HCT116 (cell line): ENCODE measurements around the gene ACOXL. TPM values are rescaled to one million over a fixed set of nuclear protein-coding genes. Genes with fewer than 3 reads are reported as not detected.

ENCODE experiments used
- ATAC-seq: fragments of 200-7000 bp; cut with Tn5 transposase; 2 replicates; pipeline ENCODE4 v1.9.1; 2020; ENCODE audit warnings: mild to moderate bottlenecking, moderate library complexity
- BruUV-seq: library from RNA; stranded (reverse); fragments of 400-500 nt; replicated peaks from 2 replicates; lab custom pipeline; 2021; lab: Mats Ljungman, UMichigan
- CTCF ChIA-PET: fragments of 300-600 bp; sonication (Branson Sonifier 250); formaldehyde crosslinking; loops from one replicate; lab custom pipeline; 2021; ENCODE audit warnings: antibody characterized with exemption; lab: Charles Lee
- POLR2A ChIA-PET: fragments of 300-600, 350-600 bp; sonication (Branson Sonifier 250); formaldehyde crosslinking; loops from one replicate; lab custom pipeline; 2021; ENCODE audit warnings: antibody characterized with exemption; lab: Charles Lee
- RAD21 ChIA-PET, 2 experiments: fragments of 300-600 bp; sonication (Branson Sonifier 250); formaldehyde crosslinking; loops; one replicate each; lab custom pipeline; 2023; ENCODE audit warnings: low total read pairs in 2 of 2; ENCODE audit not compliant: uncharacterized antibody in 2 of 2, unreplicated experiment in 2 of 2, low non-redundant PET in 1 of 2; lab: Charles Lee
- DNase-seq: peaks from one replicate; pipeline ENCODE4 v3.0.0-alpha.2; 2010; ENCODE audit warnings: low read depth, low spot score
- H2AFZ ChIP-seq: fragments of 200-600 bp; shearing (Covaris generic), sonication (generic); 2 replicates; pipeline ENCODE4 v1.6.1; 2017; ENCODE audit warnings: low read depth, mixed run types, mixed read lengths, antibody characterized with exemption, low read length; ENCODE audit not compliant: poor library complexity, severe bottlenecking
- H3K27ac ChIP-seq: 2 replicates; pipeline ENCODE4 v1.5.1; 2012; ENCODE audit warnings: low read depth, low read length
- H3K27me3 ChIP-seq: fragments of 200-600 bp; sonication (generic); 2 replicates; pipeline ENCODE4 v1.6.1; 2016; ENCODE audit warnings: mixed run types, low read length, mixed read lengths; ENCODE audit not compliant: insufficient read depth
- H3K36me3 ChIP-seq, 2 experiments: fragments of 200-500 bp in 1 of 2; fragments of 200-600 bp in 1 of 2; sonication (Bioruptor generic) in 1 of 2; sonication (generic) in 1 of 2; 2 replicates each; pipeline versions ENCODE4 v1.5.1 to v1.6.1; 2014 to 2016; ENCODE audit warnings: low read length in 2 of 2, inconsistent platforms in 1 of 2, mixed read lengths in 1 of 2, mixed run types in 1 of 2; ENCODE audit not compliant: insufficient read depth in 2 of 2, control insufficient read depth in 1 of 2
- H3K4me1 ChIP-seq, 2 experiments: fragments of 200-600 bp in 1 of 2; sonication (generic) in 1 of 2; 2 replicates each; pipeline versions ENCODE4 v1.5.1 to v1.6.1; 2012 to 2017; ENCODE audit warnings: low read length in 2 of 2, inconsistent platforms in 1 of 2, mild to moderate bottlenecking in 1 of 2, mixed read lengths in 1 of 2, mixed run types in 1 of 2, moderate library complexity in 1 of 2; ENCODE audit not compliant: insufficient read depth in 2 of 2, control insufficient read depth in 1 of 2
- H3K4me2 ChIP-seq: fragments of 200-600 bp; sonication (generic); 2 replicates; pipeline ENCODE4 v1.6.1; 2017; ENCODE audit warnings: mixed run types, low read length, mixed read lengths
- H3K4me3 ChIP-seq, 2 experiments: fragments of 200-600 bp in 1 of 2; sonication (generic) in 1 of 2; replicated peaks in 1 of 2; 2 replicates each; pipeline ENCODE4 v1.5.1; 2011 to 2016; ENCODE audit warnings: low read length in 2 of 2, control low read depth in 1 of 2, low read depth in 1 of 2, mild to moderate bottlenecking in 1 of 2, mixed read lengths in 1 of 2, mixed run types in 1 of 2
- H3K79me2 ChIP-seq: fragments of 200-600 bp; sonication (generic); 2 replicates; pipeline ENCODE4 v1.6.1; 2017; ENCODE audit warnings: mild to moderate bottlenecking, mixed run types, low read length, moderate library complexity, mixed read lengths; ENCODE audit not compliant: insufficient read depth
- H3K9ac ChIP-seq: fragments of 200-600 bp; sonication (generic); 2 replicates; pipeline ENCODE4 v1.6.1; 2016; ENCODE audit warnings: low read length, mixed read lengths
- H3K9me2 ChIP-seq: fragments of 200-600 bp; sonication (generic), shearing (Covaris generic); 2 replicates; pipeline ENCODE4 v1.6.1; 2017; ENCODE audit warnings: mixed run types, mild to moderate bottlenecking, moderate library complexity; ENCODE audit not compliant: insufficient read depth
- H3K9me3 ChIP-seq, 2 experiments: fragments of 200-500 bp in 1 of 2; fragments of 200-600 bp in 1 of 2; sonication (Bioruptor generic) in 1 of 2; sonication (generic) in 1 of 2; 2 replicates each; pipeline ENCODE4 v1.6.1; 2014 to 2017; ENCODE audit warnings: low read length in 2 of 2, mixed read lengths in 2 of 2, inconsistent platforms in 1 of 2, low read depth in 1 of 2, mild to moderate bottlenecking in 1 of 2, mixed run types in 1 of 2, moderate library complexity in 1 of 2; ENCODE audit not compliant: control insufficient read depth in 1 of 2, insufficient read depth in 1 of 2
- H4K20me1 ChIP-seq: fragments of 200-600 bp; sonication (generic), shearing (Covaris generic); 2 replicates; pipeline ENCODE4 v1.6.1; 2017; ENCODE audit warnings: mixed run types, mild to moderate bottlenecking, moderate library complexity; ENCODE audit not compliant: insufficient read depth
- CEBPB ChIP-seq: IDR thresholded peaks from 2 replicates; pipeline ENCODE4 v1.6.1; 2012; ENCODE audit warnings: low read depth
- EGR1 ChIP-seq: IDR thresholded peaks from 2 replicates; pipeline ENCODE4 v1.6.1; 2012; ENCODE audit warnings: low read depth
- JUND ChIP-seq: IDR thresholded peaks from 2 replicates; pipeline ENCODE4 v1.6.1; 2012
- POLR2A ChIP-seq: IDR thresholded peaks from 2 replicates; pipeline ENCODE4 v1.7.0; 2011; ENCODE audit warnings: borderline replicate concordance; ENCODE audit not compliant: insufficient read depth, insufficient read length; ENCODE audit errors: extremely low read depth
- POLR2AphosphoS5 ChIP-seq: IDR thresholded peaks from 2 replicates; pipeline ENCODE4 v1.6.1; 2011; ENCODE audit warnings: mild to moderate bottlenecking, low read depth, low read length, moderate library complexity
- SIN3A ChIP-seq: IDR thresholded peaks from 2 replicates; pipeline ENCODE4 v1.6.1; 2012; ENCODE audit warnings: low read depth
- TCF7L2 ChIP-seq: IDR thresholded peaks from 2 replicates; pipeline ENCODE4 v1.7.0; 2011; ENCODE audit warnings: borderline replicate concordance, inconsistent platforms; ENCODE audit not compliant: insufficient read depth, insufficient read length; ENCODE audit errors: extremely low read depth
- ZFX ChIP-seq: fragments of 450-650 bp; IDR thresholded peaks from 2 replicates; pipeline ENCODE4 v1.6.1; 2017
- intact Hi-C: fragments of 100-400 bp; cut with micrococcal nuclease; formaldehyde crosslinking; loops from 2 replicates; pipeline ENCODE4 v1.10.0; 2022
- total RNA-seq: library from RNA; stranded (reverse); gene quantifications from one replicate; pipeline ENCODE4 v1.2.1, GENCODE V29; 2021; ENCODE audit not compliant: unreplicated experiment
- TF ChIP-seq, protein P1 (sequence below): IDR thresholded peaks from 2 replicates; pipeline ENCODE4 v1.6.1; 2012
- TF ChIP-seq, protein P2 (sequence below): IDR thresholded peaks from 2 replicates; pipeline ENCODE4 v1.6.1; 2012
- TF ChIP-seq, protein P3 (sequence below): IDR thresholded peaks from 2 replicates; pipeline ENCODE4 v1.6.1; 2012; ENCODE audit warnings: low read depth

Gene ACOXL
- total RNA-seq, 1 experiment from 2014 or later = 5.5 TPM

DNA sequence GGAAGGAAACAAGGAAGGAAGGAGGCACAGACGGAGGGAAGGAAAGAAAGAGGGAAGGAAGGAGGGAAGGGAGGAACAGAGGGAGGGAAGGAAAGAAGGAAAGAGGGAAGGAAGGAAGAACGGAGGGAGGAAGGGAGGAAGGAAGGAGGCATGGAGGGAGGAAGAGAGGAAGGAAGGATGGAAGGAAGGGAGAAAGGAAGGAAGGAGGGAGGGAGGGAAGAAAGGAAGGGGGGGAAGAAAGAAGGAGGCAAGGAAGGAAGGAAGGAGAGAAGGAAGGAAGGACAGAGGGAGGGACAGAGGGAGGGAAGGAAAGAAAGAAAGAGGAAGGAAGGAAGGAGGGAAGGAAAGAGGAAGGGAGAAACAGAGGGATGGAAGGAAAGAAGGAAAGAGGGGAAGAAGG is 7.6 kb upstream of the ACOXL start:
- no TSS peak for BruUV-seq
- intact Hi-C loops = no loop called here
- H3K4me1 ChIP-seq = no peaks in the 10 kb centered on the region
- ATAC-seq (no peak), DNase-seq (no peak)
- RAD21 ChIA-PET = no interaction called here
- no peak overlapping the region for H2AFZ ChIP-seq
- POLR2A ChIA-PET = no interaction called here
- H4K20me1 ChIP-seq = no peaks in the 10 kb centered on the region
- H3K9me3 ChIP-seq = no peaks in the 10 kb centered on the region
- TF ChIP-seq, protein P1, sequence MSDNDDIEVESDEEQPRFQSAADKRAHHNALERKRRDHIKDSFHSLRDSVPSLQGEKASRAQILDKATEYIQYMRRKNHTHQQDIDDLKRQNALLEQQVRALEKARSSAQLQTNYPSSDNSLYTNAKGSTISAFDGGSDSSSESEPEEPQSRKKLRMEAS = no peak
- TF ChIP-seq SIN3A (no peak), ZFX (no peak), EGR1 (no peak), TCF7L2 (no peak), POLR2AphosphoS5 (no peak), POLR2A (no peak), JUND (no peak), CEBPB (no peak)
- TF ChIP-seq, protein P2, sequence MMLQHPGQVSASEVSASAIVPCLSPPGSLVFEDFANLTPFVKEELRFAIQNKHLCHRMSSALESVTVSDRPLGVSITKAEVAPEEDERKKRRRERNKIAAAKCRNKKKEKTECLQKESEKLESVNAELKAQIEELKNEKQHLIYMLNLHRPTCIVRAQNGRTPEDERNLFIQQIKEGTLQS = no peak
- TF ChIP-seq, protein P3, sequence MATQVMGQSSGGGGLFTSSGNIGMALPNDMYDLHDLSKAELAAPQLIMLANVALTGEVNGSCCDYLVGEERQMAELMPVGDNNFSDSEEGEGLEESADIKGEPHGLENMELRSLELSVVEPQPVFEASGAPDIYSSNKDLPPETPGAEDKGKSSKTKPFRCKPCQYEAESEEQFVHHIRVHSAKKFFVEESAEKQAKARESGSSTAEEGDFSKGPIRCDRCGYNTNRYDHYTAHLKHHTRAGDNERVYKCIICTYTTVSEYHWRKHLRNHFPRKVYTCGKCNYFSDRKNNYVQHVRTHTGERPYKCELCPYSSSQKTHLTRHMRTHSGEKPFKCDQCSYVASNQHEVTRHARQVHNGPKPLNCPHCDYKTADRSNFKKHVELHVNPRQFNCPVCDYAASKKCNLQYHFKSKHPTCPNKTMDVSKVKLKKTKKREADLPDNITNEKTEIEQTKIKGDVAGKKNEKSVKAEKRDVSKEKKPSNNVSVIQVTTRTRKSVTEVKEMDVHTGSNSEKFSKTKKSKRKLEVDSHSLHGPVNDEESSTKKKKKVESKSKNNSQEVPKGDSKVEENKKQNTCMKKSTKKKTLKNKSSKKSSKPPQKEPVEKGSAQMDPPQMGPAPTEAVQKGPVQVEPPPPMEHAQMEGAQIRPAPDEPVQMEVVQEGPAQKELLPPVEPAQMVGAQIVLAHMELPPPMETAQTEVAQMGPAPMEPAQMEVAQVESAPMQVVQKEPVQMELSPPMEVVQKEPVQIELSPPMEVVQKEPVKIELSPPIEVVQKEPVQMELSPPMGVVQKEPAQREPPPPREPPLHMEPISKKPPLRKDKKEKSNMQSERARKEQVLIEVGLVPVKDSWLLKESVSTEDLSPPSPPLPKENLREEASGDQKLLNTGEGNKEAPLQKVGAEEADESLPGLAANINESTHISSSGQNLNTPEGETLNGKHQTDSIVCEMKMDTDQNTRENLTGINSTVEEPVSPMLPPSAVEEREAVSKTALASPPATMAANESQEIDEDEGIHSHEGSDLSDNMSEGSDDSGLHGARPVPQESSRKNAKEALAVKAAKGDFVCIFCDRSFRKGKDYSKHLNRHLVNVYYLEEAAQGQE = no peak
- no peaks in the 10 kb centered on the region for H3K27me3 ChIP-seq
- no peaks in the 10 kb centered on the region for H3K79me2 ChIP-seq
- H3K36me3 ChIP-seq = no peaks in the 10 kb centered on the region
- no peaks in the 10 kb centered on the region for H3K9me2 ChIP-seq
- H3K4me3 ChIP-seq = no peak overlapping the region
- H3K9ac ChIP-seq = no peak overlapping the region
- no peak overlapping the region for H3K4me2 ChIP-seq
- no peak overlapping the region for H3K27ac ChIP-seq
- CTCF ChIA-PET = no interaction called here
